ENCODE data around the gene PRPH.
"Not testable (repeated sequence)": the region's sequence is repeated elsewhere in the genome, so short reads cannot be mapped to it uniquely, and the experiment has no call there.

The PRPH gene

DNA sequence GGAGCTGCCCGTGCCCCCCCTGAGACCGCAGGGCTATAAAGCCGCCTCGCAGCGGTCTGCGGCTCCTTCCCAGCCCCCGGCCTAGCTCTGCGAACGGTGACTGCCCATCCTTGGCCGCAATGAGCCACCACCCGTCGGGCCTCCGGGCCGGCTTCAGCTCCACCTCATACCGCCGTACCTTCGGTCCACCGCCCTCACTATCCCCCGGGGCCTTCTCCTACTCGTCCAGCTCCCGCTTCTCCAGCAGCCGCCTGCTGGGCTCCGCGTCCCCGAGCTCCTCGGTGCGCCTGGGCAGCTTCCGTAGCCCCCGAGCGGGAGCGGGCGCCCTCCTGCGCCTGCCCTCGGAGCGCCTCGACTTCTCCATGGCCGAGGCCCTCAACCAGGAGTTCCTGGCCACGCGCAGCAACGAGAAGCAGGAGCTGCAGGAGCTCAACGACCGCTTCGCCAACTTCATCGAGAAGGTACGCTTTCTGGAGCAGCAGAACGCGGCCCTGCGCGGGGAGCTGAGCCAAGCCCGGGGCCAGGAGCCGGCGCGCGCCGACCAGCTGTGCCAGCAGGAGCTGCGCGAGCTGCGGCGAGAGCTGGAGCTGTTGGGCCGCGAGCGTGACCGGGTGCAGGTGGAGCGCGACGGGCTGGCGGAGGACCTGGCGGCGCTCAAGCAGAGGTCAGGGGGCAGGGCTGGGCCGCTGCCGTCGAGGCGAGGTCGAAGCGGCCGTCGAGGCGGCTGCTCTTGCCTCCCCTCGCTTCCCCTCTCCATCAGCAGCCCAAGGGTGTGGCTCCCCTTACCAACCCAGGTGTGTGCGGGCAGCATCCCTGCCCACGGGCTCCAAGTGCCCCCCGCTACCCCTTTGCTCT is at the start of gene PRPH:
Gene PRPH (plus strand): TSS at position 66 of the 855 bp plus-strand sequence. CDS start 54 bp downstream, at position 120.
- Histone ChIP-seq H3K4me1 (ENCODE audit: insufficient read depth, low read length) (no peaks in the 10 kb centered on the region), H3K79me2 (ENCODE audit: insufficient read depth, low read length) (no peaks in the 10 kb centered on the region), H3K9ac (ENCODE audit: low read depth, low read length) (no peak within 1 kb of the TSS), H3K27me3 (ENCODE audit: insufficient read depth, low read length, poor library complexity) (peaks cover 4% of the 10 kb centered on the region), H3K4me2 (ENCODE audit: insufficient read depth, low read length) (no peak within 1 kb of the TSS), H3K9me3 (ENCODE audit: insufficient read depth, low read length, severe bottlenecking) (no peaks in the 10 kb centered on the region), H3K27ac (ENCODE audit: low read length) (no peak within 1 kb of the TSS), H3K4me3 (ENCODE audit: low read depth in 1 of 2, low read length in 2 of 2) (no peak within 1 kb of the TSS), H4K20me1 (ENCODE audit: insufficient read depth, low read length) (no peaks in the 10 kb centered on the region; the same call in 1 of the 2 replicates), H2AFZ (ENCODE audit: low read depth, low read length) (no peak within 1 kb of the TSS), H3K36me3 (ENCODE audit: insufficient read depth, low read length) (no peaks in the 10 kb centered on the region)
- TF ChIP-seq, protein P1, sequence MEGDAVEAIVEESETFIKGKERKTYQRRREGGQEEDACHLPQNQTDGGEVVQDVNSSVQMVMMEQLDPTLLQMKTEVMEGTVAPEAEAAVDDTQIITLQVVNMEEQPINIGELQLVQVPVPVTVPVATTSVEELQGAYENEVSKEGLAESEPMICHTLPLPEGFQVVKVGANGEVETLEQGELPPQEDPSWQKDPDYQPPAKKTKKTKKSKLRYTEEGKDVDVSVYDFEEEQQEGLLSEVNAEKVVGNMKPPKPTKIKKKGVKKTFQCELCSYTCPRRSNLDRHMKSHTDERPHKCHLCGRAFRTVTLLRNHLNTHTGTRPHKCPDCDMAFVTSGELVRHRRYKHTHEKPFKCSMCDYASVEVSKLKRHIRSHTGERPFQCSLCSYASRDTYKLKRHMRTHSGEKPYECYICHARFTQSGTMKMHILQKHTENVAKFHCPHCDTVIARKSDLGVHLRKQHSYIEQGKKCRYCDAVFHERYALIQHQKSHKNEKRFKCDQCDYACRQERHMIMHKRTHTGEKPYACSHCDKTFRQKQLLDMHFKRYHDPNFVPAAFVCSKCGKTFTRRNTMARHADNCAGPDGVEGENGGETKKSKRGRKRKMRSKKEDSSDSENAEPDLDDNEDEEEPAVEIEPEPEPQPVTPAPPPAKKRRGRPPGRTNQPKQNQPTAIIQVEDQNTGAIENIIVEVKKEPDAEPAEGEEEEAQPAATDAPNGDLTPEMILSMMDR (IDR thresholded peaks at IDR 0.05; ENCODE audit: borderline replicate concordance, extremely low read depth, low read length, poor library complexity, severe bottlenecking): no peak
- no peak for TF ChIP-seq EZH2 (IDR thresholded peaks at IDR 0.05; ENCODE audit: borderline replicate concordance, low read depth, low read length, severe bottlenecking)
- ATAC-seq (ENCODE audit: insufficient read depth, low read depth): no peak
- DNase-seq: no peak

DNA sequence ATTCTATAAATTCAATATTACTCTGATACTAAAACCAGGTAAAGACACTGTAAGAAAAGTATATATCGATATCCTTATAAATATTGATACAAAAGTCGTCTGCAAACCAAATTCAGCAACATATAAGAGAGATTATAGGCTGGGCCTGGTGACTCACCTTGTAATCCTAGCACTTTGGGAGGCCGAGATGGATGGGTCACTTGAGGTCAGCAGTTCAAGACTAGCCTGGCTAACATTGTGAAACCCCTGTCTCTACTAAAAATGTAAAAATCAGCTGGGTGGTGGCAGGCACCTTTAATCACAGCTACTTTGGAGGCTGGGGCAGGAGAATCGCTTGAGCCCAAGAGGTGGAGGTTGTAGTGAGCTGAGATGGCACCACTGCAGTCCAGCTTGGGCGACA is 43.6 kb upstream of the PRPH start:
- no peak for TF ChIP-seq EZH2 (IDR thresholded peaks at IDR 0.05; ENCODE audit: borderline replicate concordance, low read depth, low read length, severe bottlenecking)
- TF ChIP-seq, protein P1 (IDR thresholded peaks at IDR 0.05; ENCODE audit: borderline replicate concordance, extremely low read depth, low read length, poor library complexity, severe bottlenecking): no peak
- Histone ChIP-seq H3K36me3 (ENCODE audit: insufficient read depth, low read length) (no peaks in the 10 kb centered on the region), H2AFZ (ENCODE audit: low read depth, low read length) (no peak overlapping the region), H3K9me3 (ENCODE audit: insufficient read depth, low read length, severe bottlenecking) (no peaks in the 10 kb centered on the region), H3K27ac (ENCODE audit: low read length) (no peak overlapping the region), H4K20me1 (ENCODE audit: insufficient read depth, low read length) (no peaks in the 10 kb centered on the region), H3K79me2 (ENCODE audit: insufficient read depth, low read length) (no peaks in the 10 kb centered on the region), H3K4me2 (ENCODE audit: insufficient read depth, low read length) (no peak overlapping the region), H3K9ac (ENCODE audit: low read depth, low read length) (no peak overlapping the region), H3K4me1 (ENCODE audit: insufficient read depth, low read length) (no peaks in the 10 kb centered on the region), H3K4me3 (ENCODE audit: low read depth in 1 of 2, low read length in 2 of 2) (no peak overlapping the region), H3K27me3 (ENCODE audit: insufficient read depth, low read length, poor library complexity) (no peaks in the 10 kb centered on the region)
- no peak for ATAC-seq (ENCODE audit: insufficient read depth, low read depth)
- no peak for DNase-seq

DNA sequence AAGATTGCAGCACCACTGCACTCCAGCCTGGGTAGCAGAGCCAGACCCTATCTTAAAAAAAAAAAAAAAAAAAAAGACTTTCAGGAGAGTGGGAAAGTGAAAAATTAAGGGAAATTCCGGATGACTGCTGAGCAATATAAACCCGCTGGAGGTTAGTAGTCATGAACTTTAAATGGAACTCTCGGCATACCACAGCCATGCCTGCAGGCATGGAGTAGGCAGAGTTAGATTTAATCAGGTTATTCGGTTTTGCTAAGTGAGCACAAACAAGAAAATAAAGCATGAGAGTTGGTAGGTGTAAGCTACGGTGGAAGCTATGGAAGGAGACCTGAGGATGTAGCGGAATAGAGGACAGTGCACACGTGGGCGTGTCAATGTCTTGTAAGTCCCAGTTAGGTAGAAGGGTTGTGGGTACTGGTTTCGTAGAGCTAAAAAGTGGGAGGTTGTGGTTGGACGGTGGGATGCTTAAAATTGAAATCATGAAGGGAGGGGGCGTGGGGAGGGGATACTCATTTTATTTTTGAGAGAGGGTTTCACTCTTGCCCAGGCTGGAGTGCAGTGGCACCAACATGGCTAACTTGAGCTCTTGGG is 41.8 kb upstream of the PRPH start:
- TF ChIP-seq EZH2 (IDR thresholded peaks at IDR 0.05; ENCODE audit: borderline replicate concordance, low read depth, low read length, severe bottlenecking): no peak
- TF ChIP-seq, protein P1 (IDR thresholded peaks at IDR 0.05; ENCODE audit: borderline replicate concordance, extremely low read depth, low read length, poor library complexity, severe bottlenecking): no peak
- H3K4me1 ChIP-seq (ENCODE audit: insufficient read depth, low read length): no peaks in the 10 kb centered on the region
- no peaks in the 10 kb centered on the region for H3K36me3 ChIP-seq (ENCODE audit: insufficient read depth, low read length)
- no peaks in the 10 kb centered on the region for H4K20me1 ChIP-seq (ENCODE audit: insufficient read depth, low read length)
- no peak for DNase-seq
- H3K27me3 ChIP-seq (ENCODE audit: insufficient read depth, low read length, poor library complexity): no peaks in the 10 kb centered on the region
- no peak overlapping the region for H2AFZ ChIP-seq (ENCODE audit: low read depth, low read length)
- no peak for ATAC-seq (ENCODE audit: insufficient read depth, low read depth)
- no peaks in the 10 kb centered on the region for H3K79me2 ChIP-seq (ENCODE audit: insufficient read depth, low read length)
- no peaks in the 10 kb centered on the region for H3K9me3 ChIP-seq (ENCODE audit: insufficient read depth, low read length, severe bottlenecking)
- no peak overlapping the region for H3K4me3 ChIP-seq (ENCODE audit: low read depth in 1 of 2, low read length in 2 of 2)
- no peak overlapping the region for H3K9ac ChIP-seq (ENCODE audit: low read depth, low read length)
- no peak overlapping the region for H3K27ac ChIP-seq (ENCODE audit: low read length)
- H3K4me2 ChIP-seq (ENCODE audit: insufficient read depth, low read length): no peak overlapping the region

DNA sequence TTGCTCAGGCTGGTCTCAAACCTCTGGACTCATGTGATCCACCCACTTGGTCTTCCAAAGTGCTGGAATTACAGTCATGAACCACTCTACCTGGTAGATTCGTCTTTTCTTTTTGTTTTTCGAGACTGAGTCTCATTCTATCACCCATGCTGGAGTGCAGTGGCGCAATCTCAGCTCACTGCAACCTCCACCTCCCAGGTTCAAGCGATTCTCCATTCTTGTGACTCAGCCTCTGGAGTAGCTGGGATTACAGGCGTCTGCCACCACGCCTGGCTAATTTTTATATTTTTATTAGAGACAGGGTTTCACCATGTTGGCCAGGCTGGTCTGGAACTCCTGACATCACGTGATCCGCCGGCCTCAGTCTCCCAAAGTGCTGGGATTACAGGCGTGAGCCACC is 39.5 kb upstream of the PRPH start:
- not testable (repeated sequence) for ATAC-seq (ENCODE audit: insufficient read depth, low read depth); DNase-seq; H3K27ac ChIP-seq (ENCODE audit: low read length); H3K9ac ChIP-seq (ENCODE audit: low read depth, low read length); H4K20me1 ChIP-seq (ENCODE audit: insufficient read depth, low read length); H3K4me1 ChIP-seq (ENCODE audit: insufficient read depth, low read length); H3K79me2 ChIP-seq (ENCODE audit: insufficient read depth, low read length); H3K4me2 ChIP-seq (ENCODE audit: insufficient read depth, low read length); H3K4me3 ChIP-seq (ENCODE audit: low read depth in 1 of 2, low read length in 2 of 2); H2AFZ ChIP-seq (ENCODE audit: low read depth, low read length); H3K27me3 ChIP-seq (ENCODE audit: insufficient read depth, low read length, poor library complexity); H3K9me3 ChIP-seq (ENCODE audit: insufficient read depth, low read length, severe bottlenecking); H3K36me3 ChIP-seq (ENCODE audit: insufficient read depth, low read length)

Measured in DND-41 (cell line).